HG02885 (cell line): ENCODE measurements around the gene LRMDA.

Experiments used
- ATAC-seq: cut with Tn5 transposase; IDR thresholded peaks from one replicate; pipeline ENCODE4 v1.9.1; 2021; ENCODE audit warnings: mild to moderate bottlenecking; ENCODE audit not compliant: unreplicated experiment, poor library complexity

LRMDA gene

DNA sequence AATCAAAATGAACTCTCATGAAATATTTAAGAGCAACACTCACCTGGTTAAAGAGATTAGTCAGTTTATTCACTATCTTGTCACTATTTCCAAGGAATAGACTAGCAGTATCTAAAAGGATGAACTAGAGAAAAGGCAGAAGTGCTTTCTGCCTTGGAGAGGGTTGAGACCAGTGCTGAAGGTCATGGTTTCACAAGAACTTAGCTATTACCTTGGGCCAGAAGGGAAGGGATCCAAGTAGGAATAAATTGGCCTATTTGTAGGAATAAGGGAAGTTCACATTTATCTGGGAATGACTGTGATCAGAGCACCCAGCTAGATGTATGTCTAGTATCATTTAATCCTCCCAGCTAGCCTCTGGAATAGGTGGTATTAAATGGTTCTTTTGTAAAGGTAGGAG, 347.2 kb downstream of the LRMDA start:
- ATAC-seq, result no peak

DNA sequence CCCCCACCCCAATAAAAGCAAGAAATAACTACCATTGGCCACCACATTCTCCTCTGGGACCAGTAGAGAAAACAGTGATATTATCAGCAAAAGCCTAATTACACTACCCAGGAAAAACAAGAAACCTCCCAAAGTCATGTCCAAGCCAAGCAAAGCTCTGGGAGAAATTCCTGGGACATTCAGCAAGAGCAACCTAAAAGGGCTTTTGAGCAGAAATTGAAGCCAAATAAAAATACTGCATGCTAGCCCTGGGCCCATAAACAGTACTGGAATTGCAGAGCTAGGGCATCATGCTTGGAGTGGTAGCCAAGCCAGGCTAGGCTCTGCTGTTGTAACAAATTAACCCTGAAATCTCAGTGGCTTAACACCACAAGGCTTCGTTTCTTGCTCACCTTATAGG, 347.9 kb downstream of the LRMDA start:
- no peak for ATAC-seq

GRCh38 chr10:75782463-75783248, 351.2 kb downstream of the LRMDA start:
- no peak for ATAC-seq

GRCh38 chr10:75788394-75789205, 357.2 kb downstream of the LRMDA start:
- ATAC-seq, result no peak

GRCh38 chr10:75793848-75794247, 362.4 kb downstream of the LRMDA start:
- ATAC-seq, result no peak

DNA sequence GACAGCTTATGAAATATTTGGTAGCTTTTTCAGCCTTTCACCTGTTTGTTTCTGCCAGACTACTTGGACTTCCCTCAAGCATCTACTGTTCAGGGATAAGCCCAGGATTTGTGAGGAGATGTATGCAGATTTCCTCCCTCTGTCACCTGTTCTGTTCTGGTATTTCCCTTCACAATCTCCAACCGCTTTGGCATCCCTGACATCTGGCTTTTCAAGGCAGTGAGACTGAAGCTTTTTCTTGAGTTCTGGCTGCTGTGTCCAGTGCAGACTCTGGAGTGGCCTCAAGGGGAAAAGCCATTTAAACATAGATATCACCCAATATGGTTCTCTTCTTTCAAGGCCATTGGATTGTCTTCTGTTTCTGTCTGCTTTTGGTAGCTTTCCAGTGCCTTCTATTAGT, 369.7 kb downstream of the LRMDA start:
- no peak for ATAC-seq

GRCh38 chr10:75801661-75802060, 370.2 kb downstream of the LRMDA start:
- ATAC-seq, result no peak

DNA sequence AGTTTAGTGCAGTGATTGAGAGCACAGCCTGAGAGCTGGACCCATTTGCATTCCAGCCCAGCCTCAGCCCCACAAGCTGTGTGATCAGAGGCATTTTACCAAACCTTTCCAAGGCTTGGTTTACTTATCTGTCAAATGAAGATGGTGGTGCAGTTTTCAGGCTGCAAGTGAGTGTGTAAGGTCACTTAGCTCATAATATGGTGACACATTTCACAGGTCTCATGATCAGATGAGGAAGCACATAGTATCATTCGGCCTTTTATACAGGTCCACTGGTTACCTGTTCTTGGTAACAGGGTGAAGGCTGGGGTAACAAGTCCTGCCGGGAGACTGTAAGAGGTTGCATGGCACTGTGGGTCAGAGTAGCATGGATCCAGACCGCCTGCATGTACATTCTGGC, 371.7 kb downstream of the LRMDA start:
- no peak for ATAC-seq

DNA sequence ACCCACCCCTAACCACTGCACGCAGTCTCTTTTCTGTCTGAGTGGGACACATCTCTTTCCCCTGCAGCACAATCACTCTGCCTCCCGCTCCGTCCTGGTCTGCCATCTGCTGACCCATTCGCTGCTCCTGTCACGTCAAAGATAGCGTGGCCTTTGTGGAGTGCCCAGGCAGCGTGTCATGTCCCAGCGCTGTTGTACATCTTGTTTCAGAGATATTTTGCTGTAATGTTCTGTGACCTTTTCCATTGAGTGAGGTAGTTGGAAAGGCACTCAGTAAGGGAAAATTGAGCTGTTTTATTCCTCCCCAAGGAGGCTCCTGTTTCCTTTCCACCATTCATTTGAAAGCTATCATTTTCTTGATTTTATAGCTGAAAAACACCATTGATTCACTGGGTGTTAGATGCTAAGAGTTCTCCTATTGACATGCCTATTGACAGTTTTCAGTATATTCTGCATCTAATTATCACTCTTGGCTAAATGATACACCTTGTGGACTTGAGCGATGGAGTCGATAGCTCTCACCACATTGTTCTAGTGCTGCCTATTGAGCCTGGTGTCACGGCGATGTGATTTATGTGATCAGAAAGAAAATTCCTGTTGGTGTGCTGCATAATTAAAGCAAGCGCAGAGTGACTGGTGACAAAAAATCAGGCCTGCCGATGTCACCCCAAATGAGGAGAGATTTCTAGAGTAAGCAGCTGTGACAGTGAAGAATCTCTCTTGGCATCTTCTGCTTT, 372.6 kb downstream of the LRMDA start:
- no peak for ATAC-seq

DNA sequence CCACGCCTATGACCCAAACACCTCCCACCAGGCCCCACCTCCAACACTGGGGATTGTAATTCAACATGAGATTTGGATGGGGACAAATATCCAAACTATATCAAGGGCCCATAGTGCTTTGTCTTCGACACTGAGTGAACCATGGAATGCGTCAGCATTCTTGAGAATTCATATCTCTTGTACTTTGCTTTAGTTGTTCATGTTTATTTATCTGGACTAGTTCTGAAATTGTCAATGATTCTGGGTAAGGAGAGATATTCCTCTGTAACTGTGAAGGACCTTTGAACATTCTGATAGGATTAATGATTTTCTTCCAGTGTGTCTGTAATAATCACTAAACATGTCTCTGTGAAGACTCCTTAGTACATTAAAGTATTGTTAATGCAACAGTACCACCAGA, 374.8 kb downstream of the LRMDA start:
- ATAC-seq, result no peak

DNA sequence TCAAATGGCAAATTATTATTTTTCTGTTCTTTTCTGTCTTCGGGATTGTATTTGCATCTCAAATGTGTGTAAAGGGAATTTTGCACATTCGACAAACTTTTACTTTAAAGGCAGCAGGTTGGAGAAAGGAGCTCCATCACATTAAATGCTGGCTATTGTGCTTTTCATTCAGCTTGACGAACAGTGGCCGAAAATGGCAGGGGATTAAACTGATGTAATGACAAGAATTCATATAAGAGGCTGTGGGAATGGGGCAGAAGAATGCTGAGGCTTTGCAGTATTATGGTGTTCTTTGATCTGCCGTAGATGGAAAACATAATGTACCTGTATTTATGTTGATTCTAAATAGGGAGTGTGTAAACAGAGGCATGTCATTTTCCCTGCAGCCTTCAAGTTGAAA, 376.0 kb downstream of the LRMDA start:
- no peak for ATAC-seq

- no peak for ATAC-seq
Measured at GRCh38 chr10:75809003-75809402, 377.6 kb downstream of the LRMDA start.

- no peak for ATAC-seq
Measured at GRCh38 chr10:75814014-75814413, 382.6 kb downstream of the LRMDA start.

DNA sequence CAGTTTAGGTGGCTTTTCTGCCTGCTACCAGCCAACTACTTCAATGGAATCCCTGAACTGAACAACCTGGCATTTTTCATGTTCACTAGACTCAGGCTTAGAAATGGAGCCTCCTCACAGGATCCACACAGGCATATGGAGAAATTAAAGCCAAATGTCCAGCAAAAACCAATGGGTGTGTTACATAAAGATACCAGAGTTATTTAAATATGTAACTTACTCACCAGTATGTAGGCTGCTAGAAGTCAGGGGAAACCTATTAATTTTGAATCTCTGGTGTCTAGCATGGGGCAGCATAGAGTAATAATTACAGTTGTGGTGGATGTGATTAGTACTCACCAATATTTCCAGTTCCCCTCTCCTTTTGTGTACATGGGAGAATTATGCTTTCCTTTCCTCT, 383.6 kb downstream of the LRMDA start:
- no peak for ATAC-seq

DNA sequence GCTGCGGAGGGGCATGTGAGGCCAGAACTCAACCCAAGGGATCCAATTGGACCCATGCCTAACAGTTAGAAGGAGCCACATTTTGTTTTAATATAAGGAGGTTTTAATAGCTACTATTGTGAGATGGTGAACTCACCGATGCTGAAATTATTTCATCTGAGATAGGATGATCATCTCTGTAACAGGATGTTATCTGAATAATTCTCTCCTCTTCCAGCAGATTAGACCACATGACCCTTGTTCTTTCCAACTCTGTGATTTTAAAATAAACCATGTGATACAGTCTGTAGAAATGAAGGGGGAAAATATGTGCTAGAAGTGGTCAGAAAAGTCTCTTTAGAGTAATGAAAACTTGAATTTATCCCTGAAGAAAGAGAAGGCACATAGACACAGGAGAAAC, 385.8 kb downstream of the LRMDA start:
- no peak for ATAC-seq

GRCh38 chr10:75818552-75818951, 387.1 kb downstream of the LRMDA start:
- ATAC-seq, result no peak

GRCh38 chr10:75825235-75825634, 393.8 kb downstream of the LRMDA start:
- ATAC-seq, result no peak

- no peak for ATAC-seq
Measured at GRCh38 chr10:75825661-75826060, 394.2 kb downstream of the LRMDA start.

- no peak for ATAC-seq
Measured at GRCh38 chr10:75826846-75827245, 395.4 kb downstream of the LRMDA start.

GRCh38 chr10:75827587-75828021, 396.2 kb downstream of the LRMDA start:
- no peak for ATAC-seq

- ATAC-seq, result no peak
Measured at GRCh38 chr10:75828413-75828812, 397.0 kb downstream of the LRMDA start.
